Measurements from ENCODE around the gene AUTS2. TPM values are rescaled to one million over a fixed set of nuclear protein-coding genes. Genes with fewer than 3 reads are reported as not detected.

AUTS2 gene
- total and polyA plus RNA-seq, 4 experiments from 2014 or later = 3.4 to 35.2 (median 25.5) TPM

DNA sequence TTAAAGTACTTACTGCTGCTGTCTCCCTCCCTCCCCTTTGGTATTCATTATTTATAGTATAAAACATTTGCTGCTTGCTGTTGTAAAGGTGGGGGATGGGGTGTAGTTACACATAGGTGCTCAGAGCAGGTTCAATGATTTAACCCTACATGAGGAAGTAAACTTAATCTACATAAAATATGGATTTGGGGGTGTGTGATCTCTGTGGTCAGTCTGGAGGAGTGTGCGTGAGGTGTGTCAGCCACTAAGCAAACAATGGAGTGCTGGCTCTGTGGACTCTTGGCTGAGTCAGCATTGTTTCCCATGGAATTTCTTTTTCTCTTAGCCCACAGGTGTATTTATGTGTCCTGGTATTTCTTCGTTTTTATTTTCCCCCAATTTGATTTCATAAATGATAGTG, 133.9 kb downstream of the AUTS2 start:
- Mint-ChIP-seq H3K27ac (no peak overlapping the region), H3K9me3 (peaks cover 0 to 3% (median 0%) of the 10 kb centered on the region in 8 donors), H3K27me3 (no peaks in the 10 kb centered on the region), H3K4me1 (no peaks in the 10 kb centered on the region), H3K4me3 (no peak overlapping the region), H3K36me3 (no peaks in the 10 kb centered on the region)
- no peaks in the 10 kb centered on the region for H3K27me3 ChIP-seq (ENCODE audit: insufficient read depth, low read length)
- CTCF ChIA-PET (ENCODE audit: partially characterized antibody) = no interaction called here
- H3K27ac ChIP-seq (ENCODE audit: low read depth, low read length) = no peak overlapping the region
- POLR2A ChIA-PET (ENCODE audit: partially characterized antibody) = no interaction called here
- no peaks in the 10 kb centered on the region for H3K9me3 ChIP-seq (ENCODE audit: control insufficient read depth in 1 of 2, low read length in 2 of 2)
- no peaks in the 10 kb centered on the region for H3K36me3 ChIP-seq (ENCODE audit: insufficient read depth, low read length)
- no peak for DNase-seq
- no peaks in the 10 kb centered on the region for H3K4me1 ChIP-seq (ENCODE audit: insufficient read depth, low read length)
- no peak overlapping the region for H3K4me3 ChIP-seq (ENCODE audit: low read length in 2 of 2)
- intact Hi-C loops (cut with micrococcal nuclease) = no loop called here

DNA sequence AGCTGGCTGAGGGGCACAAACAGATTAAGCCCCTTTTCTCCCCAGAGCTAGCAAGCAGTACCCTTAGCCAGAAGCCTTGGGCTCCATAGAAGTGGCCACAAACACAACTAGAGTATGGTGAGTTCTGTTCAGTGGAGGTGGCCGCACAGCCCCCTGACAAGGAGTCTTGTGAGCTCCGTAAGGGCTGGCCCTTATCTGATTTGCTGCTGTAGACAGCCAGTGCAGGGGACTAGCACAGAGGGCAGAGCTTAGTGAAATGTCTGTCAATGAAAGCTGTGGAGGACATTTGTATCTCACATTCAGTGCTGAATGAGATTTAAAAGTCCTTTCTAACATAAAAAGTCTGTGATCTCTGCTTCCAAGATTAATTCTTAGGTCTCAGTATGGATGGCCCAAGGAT, 137.3 kb downstream of the AUTS2 start:
- H3K27ac ChIP-seq (ENCODE audit: low read depth, low read length) = no peak overlapping the region
- Mint-ChIP-seq H3K4me1 (peaks cover 0 to 1% (median 0%) of the 10 kb centered on the region in 4 donors), H3K4me3 (no peak overlapping the region), H3K36me3 (no peaks in the 10 kb centered on the region), H3K27me3 (peaks cover 0 to 2% of the 10 kb centered on the region in 2 donors), H3K9me3 (peaks cover 0 to 2% (median 0%) of the 10 kb centered on the region in 8 donors), H3K27ac (no peak overlapping the region)
- no peaks in the 10 kb centered on the region for H3K27me3 ChIP-seq (ENCODE audit: insufficient read depth, low read length)
- no peak for DNase-seq
- CTCF ChIA-PET (ENCODE audit: partially characterized antibody) = no interaction called here
- POLR2A ChIA-PET (ENCODE audit: partially characterized antibody) = no interaction called here
- intact Hi-C loops (cut with micrococcal nuclease) = no loop called here
- H3K36me3 ChIP-seq (ENCODE audit: insufficient read depth, low read length) = no peaks in the 10 kb centered on the region
- no peaks in the 10 kb centered on the region for H3K4me1 ChIP-seq (ENCODE audit: insufficient read depth, low read length)
- H3K9me3 ChIP-seq (ENCODE audit: control insufficient read depth in 1 of 2, low read length in 2 of 2) = no peaks in the 10 kb centered on the region
- H3K4me3 ChIP-seq (ENCODE audit: low read length in 2 of 2) = no peak overlapping the region

DNA sequence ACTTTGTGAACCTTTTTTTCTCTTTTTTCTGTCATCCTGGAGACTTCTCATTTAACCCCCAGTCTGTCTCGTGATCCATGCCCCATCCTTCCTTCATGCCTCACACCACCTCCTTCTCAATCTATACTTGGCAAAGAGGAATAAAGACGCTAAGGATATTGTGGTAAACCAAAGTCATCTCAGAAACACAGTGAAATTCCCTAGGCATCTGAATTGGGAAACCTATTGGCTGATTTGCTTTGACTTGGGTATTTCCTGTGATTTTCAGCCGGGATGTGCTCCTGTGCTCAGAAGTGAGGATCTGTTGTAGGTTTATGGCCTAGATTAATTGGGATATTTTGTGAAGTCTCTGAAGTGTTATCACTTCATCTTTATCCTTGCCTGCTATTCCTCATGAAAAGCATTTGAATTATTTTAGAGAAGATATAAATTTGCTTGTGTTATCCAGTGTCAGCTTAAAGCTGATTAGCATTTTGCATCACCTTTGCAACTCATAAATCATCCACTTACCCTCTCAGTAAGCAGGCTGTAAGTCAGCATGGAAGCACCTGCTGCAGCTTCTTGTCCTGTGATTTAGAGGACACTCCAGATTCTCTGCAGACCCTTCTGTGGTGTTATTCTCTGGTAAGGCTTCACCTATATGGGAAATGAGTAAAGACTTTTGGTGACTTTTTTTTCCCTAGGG, 138.0 kb downstream of the AUTS2 start:
- Histone ChIP-seq H3K4me1 (ENCODE audit: insufficient read depth, low read length) (no peaks in the 10 kb centered on the region), H3K27me3 (ENCODE audit: insufficient read depth, low read length) (no peaks in the 10 kb centered on the region), H3K9me3 (ENCODE audit: control insufficient read depth in 1 of 2, low read length in 2 of 2) (no peaks in the 10 kb centered on the region), H3K36me3 (ENCODE audit: insufficient read depth, low read length) (no peaks in the 10 kb centered on the region), H3K27ac (ENCODE audit: low read depth, low read length) (no peak overlapping the region), H3K4me3 (ENCODE audit: low read length in 2 of 2) (no peak overlapping the region)
- Mint-ChIP-seq H3K27me3 (peaks cover 0 to 2% of the 10 kb centered on the region in 2 donors), H3K4me1 (peaks cover 0 to 1% (median 0%) of the 10 kb centered on the region in 4 donors), H3K4me3 (no peak overlapping the region), H3K9me3 (peaks cover 0 to 2% (median 0%) of the 10 kb centered on the region in 8 donors), H3K36me3 (no peaks in the 10 kb centered on the region), H3K27ac (no peak overlapping the region)
- ChIA-PET POLR2A (ENCODE audit: partially characterized antibody) (no interaction called here), CTCF (ENCODE audit: partially characterized antibody) (no interaction called here)
- DNase-seq = no peak
- intact Hi-C loops (cut with micrococcal nuclease) = no loop called here

DNA sequence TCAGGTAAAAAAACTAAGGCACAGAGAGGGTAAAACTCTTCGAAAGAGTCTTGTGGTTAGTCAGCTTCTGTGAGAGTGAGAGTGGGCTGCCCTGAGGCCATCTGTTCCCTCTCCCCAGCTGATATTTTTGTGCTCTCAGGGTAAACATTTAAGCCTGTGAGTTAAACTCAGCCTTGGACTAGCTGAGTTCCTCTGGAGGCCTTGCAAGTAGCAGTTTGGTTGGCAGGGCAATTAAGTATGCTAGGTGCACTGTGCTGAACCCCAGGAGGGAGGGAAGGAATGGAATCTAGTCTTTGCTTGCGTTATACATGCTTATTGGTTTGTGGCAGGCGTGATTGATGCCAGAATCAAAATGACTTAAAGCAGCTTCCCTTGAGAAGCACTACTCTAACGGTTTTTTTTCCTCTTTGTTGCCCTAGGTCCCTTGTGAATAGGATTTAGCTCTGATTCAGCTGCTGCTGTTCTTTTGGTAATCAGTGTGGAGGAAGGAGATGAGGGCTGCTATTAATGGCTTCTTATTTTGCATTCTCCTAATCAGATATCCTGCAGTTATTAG, 140.2 kb downstream of the AUTS2 start:
- DNase-seq = no peak
- no peak overlapping the region for H3K4me3 Mint-ChIP-seq
- ChIA-PET CTCF (ENCODE audit: partially characterized antibody) (no interaction called here), POLR2A (ENCODE audit: partially characterized antibody) (no interaction called here)
- no peak overlapping the region for H3K27ac Mint-ChIP-seq
- H3K36me3 Mint-ChIP-seq = no peaks in the 10 kb centered on the region
- Histone ChIP-seq H3K4me3 (ENCODE audit: low read length in 2 of 2) (no peak overlapping the region), H3K36me3 (ENCODE audit: insufficient read depth, low read length) (no peaks in the 10 kb centered on the region), H3K4me1 (ENCODE audit: insufficient read depth, low read length) (no peaks in the 10 kb centered on the region), H3K9me3 (ENCODE audit: control insufficient read depth in 1 of 2, low read length in 2 of 2) (no peaks in the 10 kb centered on the region), H3K27me3 (ENCODE audit: insufficient read depth, low read length) (no peaks in the 10 kb centered on the region), H3K27ac (ENCODE audit: low read depth, low read length) (no peak overlapping the region)
- H3K27me3 Mint-ChIP-seq = peaks cover 0 to 2% of the 10 kb centered on the region in 2 donors
- peaks cover 0 to 1% (median 0%) of the 10 kb centered on the region in 4 donors for H3K4me1 Mint-ChIP-seq
- intact Hi-C loops (cut with micrococcal nuclease) = no loop called here
- peaks cover 0 to 2% (median 0%) of the 10 kb centered on the region in 8 donors for H3K9me3 Mint-ChIP-seq

- Mint-ChIP-seq H3K9me3 (peaks cover 0 to 2% (median 0%) of the 10 kb centered on the region in 8 donors), H3K4me1 (peaks cover 0 to 1% (median 0%) of the 10 kb centered on the region in 4 donors), H3K27ac (no peak overlapping the region), H3K27me3 (peaks cover 0 to 2% of the 10 kb centered on the region in 2 donors), H3K4me3 (no peak overlapping the region), H3K36me3 (no peaks in the 10 kb centered on the region)
- Histone ChIP-seq H3K9me3 (ENCODE audit: control insufficient read depth in 1 of 2, low read length in 2 of 2) (no peaks in the 10 kb centered on the region), H3K36me3 (ENCODE audit: insufficient read depth, low read length) (no peaks in the 10 kb centered on the region), H3K27ac (ENCODE audit: low read depth, low read length) (no peak overlapping the region), H3K27me3 (ENCODE audit: insufficient read depth, low read length) (no peaks in the 10 kb centered on the region), H3K4me3 (ENCODE audit: low read length in 2 of 2) (no peak overlapping the region), H3K4me1 (ENCODE audit: insufficient read depth, low read length) (no peaks in the 10 kb centered on the region)
- intact Hi-C loops (cut with micrococcal nuclease) = no loop called here
- ChIA-PET POLR2A (ENCODE audit: partially characterized antibody) (no interaction called here), CTCF (ENCODE audit: partially characterized antibody) (no interaction called here)
- DNase-seq = no peak
Observed at GRCh38 chr7:69739190-69739589, 140.9 kb downstream of the AUTS2 start.

GRCh38 chr7:69739931-69740431, 141.7 kb downstream of the AUTS2 start:
- Mint-ChIP-seq H3K4me3 (no peak overlapping the region), H3K27ac (no peak overlapping the region), H3K36me3 (no peaks in the 10 kb centered on the region), H3K4me1 (peaks cover 0 to 1% (median 0%) of the 10 kb centered on the region in 4 donors), H3K9me3 (peaks cover 0 to 2% (median 0%) of the 10 kb centered on the region in 8 donors), H3K27me3 (peaks cover 0 to 2% of the 10 kb centered on the region in 2 donors)
- H3K4me1 ChIP-seq (ENCODE audit: insufficient read depth, low read length) = no peaks in the 10 kb centered on the region
- no peaks in the 10 kb centered on the region for H3K27me3 ChIP-seq (ENCODE audit: insufficient read depth, low read length)
- no peaks in the 10 kb centered on the region for H3K9me3 ChIP-seq (ENCODE audit: control insufficient read depth in 1 of 2, low read length in 2 of 2)
- no peak overlapping the region for H3K4me3 ChIP-seq (ENCODE audit: low read length in 2 of 2)
- no peak for DNase-seq
- CTCF ChIA-PET (ENCODE audit: partially characterized antibody) = no interaction called here
- POLR2A ChIA-PET (ENCODE audit: partially characterized antibody) = interaction anchor here (0.7 kb wide), 1 partner anchor 9 kb away, joined by 3 read pairs; no protein-coding TSS in a partner anchor
- no peaks in the 10 kb centered on the region for H3K36me3 ChIP-seq (ENCODE audit: insufficient read depth, low read length)
- no peak overlapping the region for H3K27ac ChIP-seq (ENCODE audit: low read depth, low read length)
- intact Hi-C loops (cut with micrococcal nuclease) = no loop called here

DNA sequence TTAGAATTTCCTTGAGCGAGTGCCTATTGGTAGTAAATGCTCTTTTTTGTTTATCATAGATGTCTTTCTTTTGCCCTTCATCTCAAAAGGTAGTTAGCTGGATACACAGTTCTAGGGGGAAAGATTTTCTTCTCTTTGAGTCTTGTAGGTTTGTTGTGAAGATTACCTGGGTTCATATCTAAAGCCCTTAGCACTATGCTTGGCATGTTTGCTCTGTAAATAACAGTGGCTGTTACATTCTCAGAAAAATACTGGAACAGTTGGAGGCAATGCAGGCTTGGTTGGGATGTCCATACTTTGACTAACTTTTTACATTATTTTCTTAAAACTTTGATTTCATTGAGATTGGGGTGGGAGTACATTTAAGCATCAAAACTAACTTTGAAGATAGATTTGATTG, 144.0 kb downstream of the AUTS2 start:
- Histone ChIP-seq H3K4me1 (ENCODE audit: insufficient read depth, low read length) (no peaks in the 10 kb centered on the region), H3K9me3 (ENCODE audit: control insufficient read depth in 1 of 2, low read length in 2 of 2) (no peaks in the 10 kb centered on the region), H3K36me3 (ENCODE audit: insufficient read depth, low read length) (no peaks in the 10 kb centered on the region), H3K27ac (ENCODE audit: low read depth, low read length) (no peak overlapping the region), H3K27me3 (ENCODE audit: insufficient read depth, low read length) (no peaks in the 10 kb centered on the region), H3K4me3 (ENCODE audit: low read length in 2 of 2) (no peak overlapping the region)
- ChIA-PET POLR2A (ENCODE audit: partially characterized antibody) (interaction anchor here (0.6 kb wide), 1 partner anchor 14 kb away, joined by 3 read pairs; no protein-coding TSS in a partner anchor), CTCF (ENCODE audit: partially characterized antibody) (no interaction called here)
- no peaks in the 10 kb centered on the region for H3K36me3 Mint-ChIP-seq
- no peak for DNase-seq
- peaks cover 0 to 1% (median 0%) of the 10 kb centered on the region in 4 donors for H3K4me1 Mint-ChIP-seq
- H3K27ac Mint-ChIP-seq = no peak overlapping the region
- H3K4me3 Mint-ChIP-seq = no peak overlapping the region
- H3K9me3 Mint-ChIP-seq = peaks cover 0 to 5% (median 0%) of the 10 kb centered on the region in 8 donors
- intact Hi-C loops (cut with micrococcal nuclease) = no loop called here
- peaks cover 0 to 2% of the 10 kb centered on the region in 2 donors for H3K27me3 Mint-ChIP-seq

All from CD4-positive, alpha-beta memory T cell (primary cell).